Mesenteric fat pad (tissue), 1 donor: ENCODE data around the gene NCLN. TPM values are rescaled to one million over a fixed set of nuclear protein-coding genes. Genes with fewer than 3 reads are reported as not detected.
"Not testable (repeated sequence)": the region's sequence is repeated elsewhere in the genome, so short reads cannot be mapped to it uniquely, and the experiment has no call there.

Experiments used
- DNase-seq: peaks from one replicate; pipeline ENCODE4 v3.0.0-alpha.2; 2020; ENCODE audit warnings: low spot score
- total RNA-seq: library from RNA; stranded (reverse); fragmentation: NEBNext Ultra II Directional; extraction: Animal tissue kit (Norgen Biotek cat#: 25700); gene quantifications from one replicate; pipeline ENCODE4 v1.2.1, GENCODE V29; 2021
- donor health status: DM: yes; HTN: yes; CAD: no.

The NCLN gene
- total RNA-seq, 1 donor from 2014 or later: 74.6 TPM

GRCh38 chr19:3179739-3180293, 5.9 kb upstream of the NCLN start:
- no peak for DNase-seq

- DNase-seq: no peak
Measured at GRCh38 chr19:3183721-3184641, 1.7 kb upstream of the NCLN start.

GRCh38 chr19:3184847-3185460, 776 bp upstream of the NCLN start:
- DNase-seq: no peak

- DNase-seq: no peak
Measured at GRCh38 chr19:3186160-3186688, 494 bp downstream of the NCLN start.

- DNase-seq: no peak
Measured at GRCh38 chr19:3186891-3187661, 1.3 kb downstream of the NCLN start.

- no peak for DNase-seq
Measured at GRCh38 chr19:3187662-3188511, 2.2 kb downstream of the NCLN start.

- no peak for DNase-seq
Measured at GRCh38 chr19:3188627-3189596, 3.2 kb downstream of the NCLN start.

- no peak for DNase-seq
Measured at GRCh38 chr19:3189702-3190469, 4.2 kb downstream of the NCLN start.

- DNase-seq: no peak
Measured at GRCh38 chr19:3190470-3190770, 4.7 kb downstream of the NCLN start.

GRCh38 chr19:3190921-3191805, 5.4 kb downstream of the NCLN start:
- DNase-seq: no peak

- DNase-seq: not testable (repeated sequence)
Measured at GRCh38 chr19:3191806-3192104, 6.0 kb downstream of the NCLN start.

- DNase-seq: no peak
Measured at GRCh38 chr19:3192228-3192635, 6.5 kb downstream of the NCLN start.

GRCh38 chr19:3192684-3193083, 7.0 kb downstream of the NCLN start:
- no peak for DNase-seq

GRCh38 chr19:3193256-3194105, 7.8 kb downstream of the NCLN start:
- no peak for DNase-seq

- no peak for DNase-seq
Measured at GRCh38 chr19:3194106-3195087, 8.7 kb downstream of the NCLN start.
